Thymus (tissue), 11 donors: ENCODE measurements around the gene EPHX1. TPM values are rescaled to one million over a fixed set of nuclear protein-coding genes. Genes with fewer than 3 reads are reported as not detected.

ENCODE experiments used
- DNase-seq, 9 donors: peaks; one replicate each; pipeline ENCODE4 v3.0.0-alpha.2; 2013; ENCODE audit warnings: low spot score in 9 of 9, low read depth in 6 of 9, missing footprints in 1 of 9
- H3K27ac ChIP-seq, 2 donors: one replicate each; pipeline ENCODE4 v1.5.1; 2013; ENCODE audit warnings: control low read depth in 1 of 2, low read depth in 1 of 2, low read length in 1 of 2, mild to moderate bottlenecking in 1 of 2, moderate library complexity in 1 of 2
- H3K27me3 ChIP-seq, 2 donors: one replicate each; pipeline ENCODE4 v1.5.1; 2013; ENCODE audit warnings: low read length in 1 of 2; ENCODE audit not compliant: control insufficient read depth in 2 of 2, insufficient read depth in 1 of 2
- H3K36me3 ChIP-seq, 2 donors: one replicate each; pipeline ENCODE4 v1.5.1; 2013; ENCODE audit warnings: low read length in 1 of 2, mild to moderate bottlenecking in 1 of 2, moderate library complexity in 1 of 2; ENCODE audit not compliant: control insufficient read depth in 2 of 2, insufficient read depth in 2 of 2
- H3K4me1 ChIP-seq, 2 donors: one replicate each; pipeline ENCODE4 v1.5.1; 2013; ENCODE audit warnings: low read length in 2 of 2; ENCODE audit not compliant: control insufficient read depth in 2 of 2, insufficient read depth in 2 of 2
- H3K4me3 ChIP-seq, 2 donors: one replicate each; pipeline ENCODE4 v1.5.1; 2013; ENCODE audit warnings: low read length in 2 of 2, control low read depth in 1 of 2, mild to moderate bottlenecking in 1 of 2
- H3K9me3 ChIP-seq, 2 donors: one replicate each; pipeline ENCODE4 v1.5.1; 2013; ENCODE audit warnings: low read length in 1 of 2, mild to moderate bottlenecking in 1 of 2; ENCODE audit not compliant: control insufficient read depth in 2 of 2, insufficient read depth in 1 of 2
- WGBS: extraction: QIAGEN DNeasy Blood & Tissue Kit; methylation state at CpG from one replicate; pipeline ENCODE4 v1.1.7; 2013; 5-methylcytosine and 5-hydroxymethylcytosine counted together
- polyA plus RNA-seq: library from polyadenylated mRNA; stranded (reverse); fragments of 200-250 nt; gene quantifications from one replicate; pipeline ENCODE4 v1.2.3, GENCODE V29; 2013
- total RNA-seq: library from RNA; stranded (reverse); fragments of 120-200 nt; gene quantifications from one replicate; pipeline ENCODE4 v1.2.4, GENCODE V29; 2013
- donor health status: healthy.

The EPHX1 gene
- total and polyA plus RNA-seq, 2 donors: 9.3 to 13.3 TPM

DNA sequence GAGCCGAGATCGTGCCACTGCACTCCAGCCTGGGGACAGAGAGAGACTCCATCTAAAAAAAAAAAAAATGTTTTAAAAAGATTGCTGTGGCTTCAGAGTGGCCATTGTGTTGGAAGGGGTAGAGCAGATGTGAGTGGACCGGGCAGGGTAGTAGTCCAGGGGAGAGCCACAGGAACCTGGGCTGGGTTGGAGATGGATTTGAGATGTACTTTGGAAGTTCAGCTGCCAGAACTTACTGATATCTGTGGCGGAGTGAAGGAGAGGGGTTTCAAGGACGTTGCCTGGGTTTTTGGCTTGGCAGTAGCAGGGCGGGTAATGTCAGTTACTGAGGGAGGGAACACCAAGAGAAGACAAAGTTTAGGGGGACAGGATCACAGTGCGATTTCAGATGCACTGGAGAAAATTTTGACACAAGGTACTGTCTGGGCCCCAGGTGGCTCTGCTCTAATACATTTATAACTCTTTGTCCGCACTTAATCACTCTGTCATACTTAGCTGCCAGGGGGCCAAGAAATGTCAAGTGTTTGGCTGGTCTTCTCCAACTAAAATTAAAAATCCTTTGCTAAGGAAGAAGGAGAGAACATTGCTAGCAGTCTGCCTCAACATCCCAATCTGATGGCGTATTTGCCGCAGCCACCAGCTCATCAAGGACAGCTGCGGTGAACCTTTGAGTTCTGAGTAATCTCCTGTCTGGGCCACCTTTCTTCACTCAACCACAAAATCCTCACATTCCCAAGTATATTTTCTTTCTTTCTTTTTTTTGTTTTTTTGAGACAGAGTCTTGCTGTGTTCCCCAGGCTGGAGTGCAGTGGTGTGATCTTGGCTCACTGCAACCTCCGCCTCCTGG is 9.6 kb downstream of the EPHX1 start:
- Histone ChIP-seq H3K27me3 (no peaks in the 10 kb centered on the region), H3K36me3 (no peaks in the 10 kb centered on the region), H3K4me1 (peaks cover 0 to 13% of the 10 kb centered on the region in 2 donors), H3K27ac (no peak overlapping the region), H3K9me3 (no peaks in the 10 kb centered on the region), H3K4me3 (no peak overlapping the region)
- no peak for DNase-seq
- 98% methylated on average over 12 of the region's 12 CpGs for WGBS

DNA sequence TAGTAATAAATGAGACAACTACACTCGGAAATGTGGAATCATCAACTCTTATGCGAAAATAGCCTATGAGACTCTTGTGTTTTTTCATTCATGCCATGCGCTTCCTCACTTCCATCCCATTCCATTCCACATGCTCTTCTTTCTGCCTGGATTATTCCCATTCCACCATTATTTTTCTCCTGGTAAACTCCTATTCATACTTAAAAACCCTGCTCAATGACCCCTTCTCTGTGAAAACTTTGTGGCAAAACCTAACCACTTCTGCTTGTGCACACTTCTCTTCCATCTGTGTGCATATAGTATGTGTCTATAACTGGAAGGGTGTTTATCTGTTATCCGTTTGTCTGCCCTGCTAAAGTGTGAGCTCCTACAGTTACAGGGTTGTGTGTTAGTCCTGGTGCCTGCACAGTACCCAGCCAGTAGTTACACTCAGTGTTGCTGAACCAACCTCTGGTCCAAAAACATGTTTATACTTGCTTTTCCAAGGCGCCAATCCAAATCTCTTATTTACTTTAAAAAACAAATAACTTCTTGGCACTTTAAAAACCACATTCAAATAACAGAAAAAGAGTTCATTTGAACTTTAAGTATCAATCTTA is 10.7 kb downstream of the EPHX1 start:
- DNase-seq: no peak
- Histone ChIP-seq H3K4me3 (no peak overlapping the region), H3K4me1 (peaks cover 0 to 18% of the 10 kb centered on the region in 2 donors), H3K36me3 (no peaks in the 10 kb centered on the region), H3K27ac (no peak overlapping the region), H3K27me3 (no peaks in the 10 kb centered on the region), H3K9me3 (no peaks in the 10 kb centered on the region)
- WGBS: 97% methylated on average over 5 of the region's 5 CpGs

DNA sequence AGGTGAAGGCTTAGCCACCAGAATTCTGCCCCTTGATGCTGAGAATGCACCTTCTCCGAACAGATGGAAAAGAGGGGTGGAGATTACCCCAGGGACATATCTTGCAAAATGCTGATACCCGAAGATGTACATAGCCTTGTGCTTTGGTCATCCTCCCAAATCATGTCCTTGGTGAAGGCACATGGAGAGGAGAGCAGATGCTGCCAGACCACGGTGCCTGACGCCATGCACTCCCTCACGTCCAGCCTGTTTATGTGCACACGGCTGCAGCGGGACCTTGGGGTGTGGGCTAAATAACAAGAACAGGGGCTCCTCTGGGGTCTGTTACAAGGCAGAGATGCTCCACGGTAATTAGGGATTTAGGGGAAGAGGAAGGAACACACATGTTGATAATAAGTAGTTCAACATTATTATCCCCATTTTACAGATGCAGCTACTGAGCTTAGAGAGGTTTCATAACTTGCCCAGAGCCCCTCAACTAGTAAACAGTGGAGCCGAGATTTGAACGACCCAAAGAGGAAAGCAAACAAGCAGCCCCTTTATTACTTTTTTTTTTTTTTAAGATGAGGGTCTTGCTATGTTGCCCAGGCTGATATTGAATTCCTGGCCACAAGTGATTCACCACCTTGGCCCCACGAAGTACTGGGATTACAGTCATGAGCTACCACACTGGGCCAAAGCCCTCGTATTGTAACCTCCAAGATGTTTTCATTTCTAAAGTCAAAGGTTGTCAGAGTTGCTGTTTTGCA is 12.9 kb downstream of the EPHX1 start:
- Histone ChIP-seq H3K36me3 (no peaks in the 10 kb centered on the region), H3K4me1 (peaks cover 0 to 18% of the 10 kb centered on the region in 2 donors), H3K4me3 (no peak overlapping the region), H3K9me3 (no peaks in the 10 kb centered on the region), H3K27me3 (no peaks in the 10 kb centered on the region), H3K27ac (no peak overlapping the region)
- 98% methylated on average over 12 of the region's 12 CpGs for WGBS
- no peak for DNase-seq

DNA sequence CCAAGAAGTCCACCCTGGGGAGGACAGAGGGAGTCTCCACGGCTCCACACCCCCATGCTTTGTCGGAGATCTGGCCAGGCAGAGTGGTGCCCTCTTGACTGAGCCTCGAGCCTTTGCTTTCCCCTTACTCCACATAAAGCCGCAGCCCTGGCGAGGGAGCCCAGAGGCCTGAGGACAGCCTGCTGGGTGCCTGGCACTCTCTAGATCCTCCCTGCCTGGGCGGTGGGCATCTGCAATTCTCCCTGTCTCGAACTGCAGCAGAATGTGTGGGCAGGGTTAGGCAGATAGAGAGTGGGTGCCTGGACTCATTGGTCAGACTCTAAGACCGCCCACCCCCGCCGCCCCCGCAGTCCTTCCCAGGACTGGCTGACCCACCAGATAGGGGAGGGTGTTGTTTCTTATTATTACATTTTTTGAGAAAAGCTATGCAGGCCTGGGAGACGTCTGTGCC is 13.9 kb downstream of the EPHX1 start:
- no peaks in the 10 kb centered on the region for H3K27me3 ChIP-seq
- no peaks in the 10 kb centered on the region for H3K36me3 ChIP-seq
- peaks cover 0 to 14% of the 10 kb centered on the region in 2 donors for H3K4me1 ChIP-seq
- no peak overlapping the region for H3K27ac ChIP-seq
- H3K9me3 ChIP-seq: peaks cover 0 to 2% of the 10 kb centered on the region in 2 donors
- no peak for DNase-seq
- 98% methylated on average over 12 of the region's 12 CpGs for WGBS
- no peak overlapping the region for H3K4me3 ChIP-seq

DNA sequence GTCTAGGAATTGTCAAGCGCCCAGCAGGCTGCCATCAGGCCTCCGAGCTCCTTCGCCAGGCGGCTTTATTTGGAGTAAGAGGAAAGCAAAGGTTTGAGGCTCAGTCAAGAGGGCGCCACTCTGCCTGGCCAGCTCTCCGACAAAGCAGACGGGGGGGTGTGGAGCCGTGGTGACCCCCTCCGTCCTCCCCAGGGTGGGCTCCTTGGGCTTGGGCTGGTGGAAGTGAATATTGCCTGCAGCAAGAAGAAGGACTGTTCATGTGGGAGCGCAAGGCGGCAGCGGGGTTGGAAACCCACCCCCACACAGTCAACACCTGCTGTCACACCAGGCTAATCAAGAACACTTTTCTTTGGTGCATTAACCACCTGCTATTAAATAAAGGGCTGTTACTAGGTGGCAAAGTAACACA is 14.6 kb downstream of the EPHX1 start:
- Histone ChIP-seq H3K27ac (no peak overlapping the region), H3K27me3 (no peaks in the 10 kb centered on the region), H3K9me3 (peaks cover 0 to 2% of the 10 kb centered on the region in 2 donors), H3K4me3 (no peak overlapping the region), H3K4me1 (peaks cover 0 to 14% of the 10 kb centered on the region in 2 donors), H3K36me3 (no peaks in the 10 kb centered on the region)
- 94% methylated on average over 12 of the region's 12 CpGs for WGBS
- no peak for DNase-seq

DNA sequence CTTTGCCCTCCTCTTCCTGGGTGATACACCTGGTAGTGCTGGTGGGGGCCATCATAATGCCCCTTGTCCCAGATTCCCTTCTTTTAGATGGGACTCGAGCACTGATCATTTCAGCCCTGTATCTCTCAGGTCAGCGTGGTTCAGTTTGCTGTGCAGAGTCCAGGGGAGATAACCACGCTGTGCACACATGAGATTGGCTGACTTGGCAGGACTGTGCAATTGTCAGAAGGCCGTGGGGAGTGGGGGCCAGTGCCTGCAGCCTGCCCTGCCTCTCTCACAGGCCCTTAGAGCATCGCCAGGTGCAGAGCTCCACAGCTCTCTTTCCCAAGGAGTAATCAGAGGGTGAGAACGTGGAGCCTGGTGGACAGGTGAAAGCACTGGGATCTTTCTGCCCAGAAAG is 15.2 kb downstream of the EPHX1 start:
- peaks cover 0 to 2% of the 10 kb centered on the region in 2 donors for H3K9me3 ChIP-seq
- DNase-seq: no peak
- no peaks in the 10 kb centered on the region for H3K36me3 ChIP-seq
- no peaks in the 10 kb centered on the region for H3K27me3 ChIP-seq
- no peak overlapping the region for H3K4me3 ChIP-seq
- peaks cover 0 to 14% of the 10 kb centered on the region in 2 donors for H3K4me1 ChIP-seq
- WGBS: 93% methylated on average over 6 of the region's 6 CpGs
- H3K27ac ChIP-seq: no peak overlapping the region

DNA sequence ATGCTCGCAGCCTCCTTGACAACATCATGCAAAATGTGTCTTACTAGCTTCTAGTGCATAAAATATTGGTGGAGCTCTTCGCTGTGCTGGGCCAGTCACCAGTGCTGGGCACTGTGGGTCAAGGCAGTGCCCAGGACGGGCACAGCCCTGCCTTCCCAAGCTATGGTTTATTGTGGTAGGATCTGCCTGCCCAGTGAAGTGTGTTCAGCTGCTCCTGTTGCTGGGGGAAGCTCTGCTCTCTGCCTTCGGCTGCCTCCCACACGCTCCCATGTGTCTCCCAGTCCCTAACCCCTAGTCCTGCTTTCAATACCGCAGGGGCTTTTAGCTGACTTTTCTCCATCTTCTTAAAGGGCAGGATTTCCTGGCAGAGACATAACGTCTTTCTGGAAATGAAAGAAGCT is 15.7 kb downstream of the EPHX1 start:
- WGBS: 76% methylated on average over 7 of the region's 7 CpGs
- Histone ChIP-seq H3K4me3 (no peak overlapping the region), H3K36me3 (no peaks in the 10 kb centered on the region), H3K27ac (no peak overlapping the region), H3K4me1 (peaks cover 0 to 14% of the 10 kb centered on the region in 2 donors), H3K9me3 (peaks cover 0 to 2% of the 10 kb centered on the region in 2 donors), H3K27me3 (no peaks in the 10 kb centered on the region)
- DNase-seq: no peak

DNA sequence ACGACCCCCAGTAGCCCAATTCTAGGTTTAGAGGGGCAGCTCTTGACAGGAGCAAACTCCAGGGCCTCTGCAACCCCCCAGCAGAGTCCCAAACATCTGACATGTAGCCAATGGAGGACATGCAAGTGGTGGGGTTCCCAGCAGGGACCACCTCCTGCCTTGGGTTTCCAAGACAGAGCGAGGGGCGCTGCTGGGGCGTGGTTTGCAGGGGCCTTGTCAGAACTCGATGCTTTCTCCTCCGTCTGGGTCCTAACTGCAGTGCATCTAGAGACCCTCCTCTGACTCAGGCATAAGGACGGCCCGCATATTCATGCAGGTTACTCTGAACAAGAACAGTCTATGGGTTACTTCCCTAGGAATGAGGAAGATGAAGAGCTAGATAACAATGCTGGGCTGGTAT is 17.2 kb downstream of the EPHX1 start:
- no peaks in the 10 kb centered on the region for H3K36me3 ChIP-seq
- peaks cover 0 to 14% of the 10 kb centered on the region in 2 donors for H3K4me1 ChIP-seq
- H3K9me3 ChIP-seq: peaks cover 0 to 2% of the 10 kb centered on the region in 2 donors
- H3K27ac ChIP-seq: no peak overlapping the region
- H3K4me3 ChIP-seq: no peak overlapping the region
- WGBS: 82% methylated on average over 8 of the region's 8 CpGs
- H3K27me3 ChIP-seq: no peaks in the 10 kb centered on the region
- DNase-seq: no peak
